Measurements from ENCODE around the gene PROZ.

The PROZ gene

GRCh38 chr13:113171250-113172125 lies 13.0 kb downstream of the PROZ start:
- TF ChIP-seq PAX5 (IDR thresholded peaks at IDR 0.05; ENCODE audit: insufficient read depth, low read length, severe bottlenecking) (no peak), POLR2AphosphoS5 (IDR thresholded peaks at IDR 0.05; ENCODE audit: low read depth, low read length) (no peak), POU2F2 (IDR thresholded peaks at IDR 0.05; ENCODE audit: low read depth, low read length) (no peak), SPI1 (IDR thresholded peaks at IDR 0.05; ENCODE audit: low read depth, low read length) (no peak), TAF1 (IDR thresholded peaks at IDR 0.05; ENCODE audit: low read depth, low read length) (no peak), POLR2A (IDR thresholded peaks at IDR 0.05; ENCODE audit: low read depth, low read length) (no peak)
- FAIRE-seq (no peak), DNase-seq (ENCODE audit: insufficient read length, low spot score) (no peak)

- FAIRE-seq: no peak
- TF ChIP-seq POLR2A (IDR thresholded peaks at IDR 0.05; ENCODE audit: low read depth, low read length) (no peak), SPI1 (IDR thresholded peaks at IDR 0.05; ENCODE audit: low read depth, low read length) (no peak), TAF1 (IDR thresholded peaks at IDR 0.05; ENCODE audit: low read depth, low read length) (no peak), POU2F2 (IDR thresholded peaks at IDR 0.05; ENCODE audit: low read depth, low read length) (no peak), POLR2AphosphoS5 (IDR thresholded peaks at IDR 0.05; ENCODE audit: low read depth, low read length) (no peak), PAX5 (IDR thresholded peaks at IDR 0.05; ENCODE audit: insufficient read depth, low read length, severe bottlenecking) (no peak)
- DNase-seq (ENCODE audit: insufficient read length, low spot score): no peak
Observed at GRCh38 chr13:113172419-113172926, 14.0 kb downstream of the PROZ start.

GRCh38 chr13:113176280-113176679 lies 17.8 kb downstream of the PROZ start:
- no peak for TF ChIP-seq POU2F2 (IDR thresholded peaks at IDR 0.05; ENCODE audit: low read depth, low read length)
- TF ChIP-seq POLR2A (IDR thresholded peaks at IDR 0.05; ENCODE audit: low read depth, low read length): no peak
- TF ChIP-seq PAX5 (IDR thresholded peaks at IDR 0.05; ENCODE audit: insufficient read depth, low read length, severe bottlenecking): no peak
- TF ChIP-seq TAF1 (IDR thresholded peaks at IDR 0.05; ENCODE audit: low read depth, low read length): no peak
- no peak for TF ChIP-seq SPI1 (IDR thresholded peaks at IDR 0.05; ENCODE audit: low read depth, low read length)
- TF ChIP-seq POLR2AphosphoS5 (IDR thresholded peaks at IDR 0.05; ENCODE audit: low read depth, low read length): no peak
- DNase-seq (ENCODE audit: insufficient read length, low spot score) (no peak), FAIRE-seq (no peak)

GRCh38 chr13:113176822-113177221 lies 18.4 kb downstream of the PROZ start:
- TF ChIP-seq POU2F2 (IDR thresholded peaks at IDR 0.05; ENCODE audit: low read depth, low read length) (no peak), POLR2A (IDR thresholded peaks at IDR 0.05; ENCODE audit: low read depth, low read length) (no peak), POLR2AphosphoS5 (IDR thresholded peaks at IDR 0.05; ENCODE audit: low read depth, low read length) (no peak), SPI1 (IDR thresholded peaks at IDR 0.05; ENCODE audit: low read depth, low read length) (no peak), TAF1 (IDR thresholded peaks at IDR 0.05; ENCODE audit: low read depth, low read length) (no peak), PAX5 (IDR thresholded peaks at IDR 0.05; ENCODE audit: insufficient read depth, low read length, severe bottlenecking) (no peak)
- DNase-seq (ENCODE audit: insufficient read length, low spot score) (no peak), FAIRE-seq (no peak)

GRCh38 chr13:113178070-113178895 lies 19.8 kb downstream of the PROZ start:
- no peak for FAIRE-seq
- TF ChIP-seq SPI1 (IDR thresholded peaks at IDR 0.05; ENCODE audit: low read depth, low read length) (no peak), POLR2AphosphoS5 (IDR thresholded peaks at IDR 0.05; ENCODE audit: low read depth, low read length) (no peak), PAX5 (IDR thresholded peaks at IDR 0.05; ENCODE audit: insufficient read depth, low read length, severe bottlenecking) (no peak), POLR2A (IDR thresholded peaks at IDR 0.05; ENCODE audit: low read depth, low read length) (no peak), POU2F2 (IDR thresholded peaks at IDR 0.05; ENCODE audit: low read depth, low read length) (no peak), TAF1 (IDR thresholded peaks at IDR 0.05; ENCODE audit: low read depth, low read length) (no peak)
- DNase-seq (ENCODE audit: insufficient read length, low spot score): no peak

- DNase-seq (ENCODE audit: insufficient read length, low spot score) (no peak), FAIRE-seq (no peak)
- TF ChIP-seq SPI1 (IDR thresholded peaks at IDR 0.05; ENCODE audit: low read depth, low read length) (no peak), POLR2A (IDR thresholded peaks at IDR 0.05; ENCODE audit: low read depth, low read length) (no peak), POLR2AphosphoS5 (IDR thresholded peaks at IDR 0.05; ENCODE audit: low read depth, low read length) (no peak), POU2F2 (IDR thresholded peaks at IDR 0.05; ENCODE audit: low read depth, low read length) (no peak), PAX5 (IDR thresholded peaks at IDR 0.05; ENCODE audit: insufficient read depth, low read length, severe bottlenecking) (no peak), TAF1 (IDR thresholded peaks at IDR 0.05; ENCODE audit: low read depth, low read length) (no peak)
Observed at GRCh38 chr13:113178896-113179167, 20.4 kb downstream of the PROZ start.

GRCh38 chr13:113179374-113180230 lies 21.2 kb downstream of the PROZ start:
- no peak for DNase-seq (ENCODE audit: insufficient read length, low spot score)
- TF ChIP-seq TAF1 (IDR thresholded peaks at IDR 0.05; ENCODE audit: low read depth, low read length) (no peak), POU2F2 (IDR thresholded peaks at IDR 0.05; ENCODE audit: low read depth, low read length) (no peak), POLR2A (IDR thresholded peaks at IDR 0.05; ENCODE audit: low read depth, low read length) (no peak), POLR2AphosphoS5 (IDR thresholded peaks at IDR 0.05; ENCODE audit: low read depth, low read length) (no peak), SPI1 (IDR thresholded peaks at IDR 0.05; ENCODE audit: low read depth, low read length) (no peak), PAX5 (IDR thresholded peaks at IDR 0.05; ENCODE audit: insufficient read depth, low read length, severe bottlenecking) (no peak)
- FAIRE-seq: no peak

- TF ChIP-seq TAF1 (IDR thresholded peaks at IDR 0.05; ENCODE audit: low read depth, low read length) (no peak), POLR2A (IDR thresholded peaks at IDR 0.05; ENCODE audit: low read depth, low read length) (no peak), PAX5 (IDR thresholded peaks at IDR 0.05; ENCODE audit: insufficient read depth, low read length, severe bottlenecking) (no peak), POU2F2 (IDR thresholded peaks at IDR 0.05; ENCODE audit: low read depth, low read length) (no peak), SPI1 (IDR thresholded peaks at IDR 0.05; ENCODE audit: low read depth, low read length) (no peak), POLR2AphosphoS5 (IDR thresholded peaks at IDR 0.05; ENCODE audit: low read depth, low read length) (no peak)
- no peak for FAIRE-seq
- DNase-seq (ENCODE audit: insufficient read length, low spot score): no peak
Observed at GRCh38 chr13:113182046-113182445, 23.6 kb downstream of the PROZ start.

Data from GM12891 (cell line).